Activated CD8-positive, alpha-beta memory T cell treated with anti-CD3 and anti-CD28 coated beads, Interleukin-2, amount 50 U/mL, for 4 hours (primary cell): Measurements from ENCODE around the gene ESYT3.
"Not testable (repeated sequence)": the region's sequence is repeated elsewhere in the genome, so short reads cannot be mapped to it uniquely, and the experiment has no call there.

Source experiments
- DNase-seq: peaks from one replicate; pipeline ENCODE4 v3.0.0-alpha.2; 2020

The ESYT3 gene

DNA sequence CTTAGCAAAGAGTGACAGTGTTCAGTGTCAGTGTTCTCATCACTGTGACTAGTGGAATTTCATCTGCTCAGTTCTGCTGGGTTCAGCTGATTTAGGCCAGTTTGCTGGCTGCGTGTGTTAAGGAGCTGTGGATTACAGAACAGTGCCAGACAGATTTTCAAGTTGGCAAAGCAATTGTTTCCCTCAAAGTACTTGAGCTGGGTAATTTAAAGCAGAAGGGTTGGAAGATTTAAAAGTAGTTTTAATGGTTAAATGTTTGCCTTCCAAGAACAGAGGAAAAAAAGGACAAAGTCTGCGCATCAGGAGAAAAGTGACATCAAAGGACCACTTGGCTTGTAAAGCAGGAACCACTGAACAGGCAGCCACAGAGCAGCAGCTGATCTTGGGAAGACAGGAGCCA, 8.7 kb downstream of the ESYT3 start:
- no peak for DNase-seq

DNA sequence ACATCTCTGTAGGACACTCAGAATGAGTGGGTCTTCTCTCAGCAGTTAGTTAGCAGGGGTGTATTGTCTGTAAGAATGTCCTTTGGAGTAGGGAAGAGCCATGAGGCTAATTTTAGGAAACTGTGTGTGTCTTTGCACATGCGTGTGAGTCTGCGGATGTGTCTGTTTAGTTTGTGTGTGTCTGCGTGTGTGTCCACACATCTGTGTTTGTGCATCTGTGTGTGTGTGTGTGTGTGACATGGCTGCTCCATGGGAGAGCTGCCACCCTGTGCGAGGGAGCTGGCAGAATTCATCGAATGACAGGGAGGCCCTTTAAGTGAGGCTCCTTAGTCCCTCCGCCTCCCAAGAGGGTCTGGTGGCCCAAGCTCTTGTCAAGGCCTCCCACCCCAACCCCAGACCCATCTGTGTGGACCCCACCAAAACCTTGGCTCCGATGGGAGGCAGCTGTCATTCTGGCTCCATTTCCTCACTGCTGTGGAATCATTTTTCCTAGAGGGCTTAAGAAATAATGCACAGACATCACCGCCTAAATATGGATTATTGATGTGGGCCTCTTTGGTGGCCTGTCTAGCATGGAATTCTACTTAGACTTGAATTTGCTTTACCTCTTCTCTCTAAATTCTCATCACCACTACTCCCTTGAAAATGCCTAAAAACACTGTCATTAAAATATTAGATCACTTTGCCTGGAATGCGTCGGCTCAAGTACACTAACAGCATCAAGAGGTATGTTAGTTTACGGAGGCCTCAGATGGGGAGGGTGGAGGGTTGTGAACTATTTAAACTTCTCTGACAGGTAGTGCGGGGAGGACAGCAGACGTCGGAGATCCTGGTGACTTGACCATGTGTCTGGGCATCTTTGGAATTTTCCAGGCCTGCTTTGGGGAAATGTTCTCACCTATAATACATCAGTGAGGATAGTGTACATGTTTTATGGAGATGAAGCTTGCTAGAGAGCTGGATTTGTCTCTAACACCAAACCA, 9.4 kb downstream of the ESYT3 start:
- DNase-seq, result no peak

GRCh38 chr3:138445236-138445635, 10.8 kb downstream of the ESYT3 start:
- DNase-seq, result no peak

DNA sequence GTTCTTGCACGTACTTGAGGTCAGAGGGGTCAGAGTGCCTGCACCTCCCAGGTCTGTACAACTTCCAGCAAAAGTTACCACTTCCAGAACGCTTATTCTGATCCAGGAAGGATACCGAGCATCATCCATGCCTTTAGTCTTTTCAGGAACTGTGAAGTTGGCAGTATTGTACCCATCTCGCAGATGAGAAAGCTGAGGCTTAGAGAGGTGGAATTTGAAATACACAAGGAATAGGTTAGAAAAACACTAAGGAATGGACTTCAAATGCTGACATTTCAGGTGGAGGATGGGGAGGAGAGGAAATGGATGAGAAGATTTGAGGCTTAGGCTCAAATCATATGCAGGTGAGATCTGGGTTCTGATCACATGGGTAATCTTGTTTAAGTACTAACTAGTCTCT, 11.2 kb downstream of the ESYT3 start:
- DNase-seq, result no peak

GRCh38 chr3:138448631-138449030, 14.2 kb downstream of the ESYT3 start:
- no peak for DNase-seq

- DNase-seq, result no peak
Measured at GRCh38 chr3:138449490-138449889, 15.1 kb downstream of the ESYT3 start.

- no peak for DNase-seq
Measured at GRCh38 chr3:138450181-138450580, 15.8 kb downstream of the ESYT3 start.

DNA sequence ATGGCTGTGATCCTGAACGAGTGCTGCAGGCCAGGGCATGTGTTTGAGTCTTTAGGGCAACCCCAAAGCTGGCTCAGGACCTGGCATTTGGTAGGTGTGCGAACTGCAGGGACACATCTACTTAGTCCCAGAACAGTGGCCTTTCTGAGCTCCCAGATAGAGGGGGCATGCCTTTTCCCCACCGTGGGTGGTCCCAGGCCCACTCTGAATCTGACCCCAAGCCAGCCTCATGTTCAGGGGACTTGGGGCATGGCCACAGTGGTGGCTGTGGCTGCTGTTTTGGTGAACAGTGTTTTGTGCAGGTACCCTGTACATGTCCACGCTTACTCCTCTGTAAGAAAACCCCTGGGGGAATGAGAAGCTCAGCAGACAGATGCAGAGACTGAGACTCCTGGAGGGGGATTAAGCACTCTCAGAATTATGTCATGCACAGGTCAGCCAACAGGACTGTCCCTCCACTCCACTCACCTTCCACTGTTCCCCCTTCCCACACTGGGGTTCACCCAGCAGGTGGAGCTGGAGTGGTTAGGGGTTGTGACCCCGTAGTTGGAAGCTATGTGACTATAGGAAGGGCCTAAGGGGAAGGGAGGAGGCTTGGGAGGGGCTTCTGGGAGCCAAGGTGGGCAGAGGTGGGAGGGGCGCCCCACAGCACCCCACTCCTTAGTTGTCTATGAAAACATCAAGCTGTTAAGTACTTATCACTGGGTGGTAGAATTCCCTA, 16.4 kb downstream of the ESYT3 start:
- DNase-seq, result no peak

GRCh38 chr3:138451595-138452162, 17.3 kb downstream of the ESYT3 start:
- DNase-seq, result no peak

DNA sequence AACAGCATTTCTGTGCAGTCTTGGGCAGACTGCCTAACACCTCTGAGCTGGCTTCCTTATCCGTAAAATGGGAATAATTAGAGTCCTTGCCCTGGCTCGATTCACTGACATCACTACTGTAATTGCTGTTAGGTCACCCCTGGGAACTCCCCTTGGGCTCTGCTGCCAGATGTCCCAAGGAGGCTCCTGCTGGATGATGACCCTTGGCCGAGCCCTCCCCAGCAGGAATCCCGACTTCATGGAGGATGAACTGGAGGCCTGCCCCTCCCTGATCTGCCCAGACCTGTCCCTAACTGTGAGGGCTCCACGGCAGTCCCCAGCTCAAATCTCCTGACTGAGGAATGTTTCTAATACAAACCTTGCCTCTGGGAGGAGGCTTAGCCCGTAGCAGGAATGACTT, 18.0 kb downstream of the ESYT3 start:
- DNase-seq, result no peak

- not testable (repeated sequence) for DNase-seq
Measured at GRCh38 chr3:138453940-138454339, 19.5 kb downstream of the ESYT3 start.

DNA sequence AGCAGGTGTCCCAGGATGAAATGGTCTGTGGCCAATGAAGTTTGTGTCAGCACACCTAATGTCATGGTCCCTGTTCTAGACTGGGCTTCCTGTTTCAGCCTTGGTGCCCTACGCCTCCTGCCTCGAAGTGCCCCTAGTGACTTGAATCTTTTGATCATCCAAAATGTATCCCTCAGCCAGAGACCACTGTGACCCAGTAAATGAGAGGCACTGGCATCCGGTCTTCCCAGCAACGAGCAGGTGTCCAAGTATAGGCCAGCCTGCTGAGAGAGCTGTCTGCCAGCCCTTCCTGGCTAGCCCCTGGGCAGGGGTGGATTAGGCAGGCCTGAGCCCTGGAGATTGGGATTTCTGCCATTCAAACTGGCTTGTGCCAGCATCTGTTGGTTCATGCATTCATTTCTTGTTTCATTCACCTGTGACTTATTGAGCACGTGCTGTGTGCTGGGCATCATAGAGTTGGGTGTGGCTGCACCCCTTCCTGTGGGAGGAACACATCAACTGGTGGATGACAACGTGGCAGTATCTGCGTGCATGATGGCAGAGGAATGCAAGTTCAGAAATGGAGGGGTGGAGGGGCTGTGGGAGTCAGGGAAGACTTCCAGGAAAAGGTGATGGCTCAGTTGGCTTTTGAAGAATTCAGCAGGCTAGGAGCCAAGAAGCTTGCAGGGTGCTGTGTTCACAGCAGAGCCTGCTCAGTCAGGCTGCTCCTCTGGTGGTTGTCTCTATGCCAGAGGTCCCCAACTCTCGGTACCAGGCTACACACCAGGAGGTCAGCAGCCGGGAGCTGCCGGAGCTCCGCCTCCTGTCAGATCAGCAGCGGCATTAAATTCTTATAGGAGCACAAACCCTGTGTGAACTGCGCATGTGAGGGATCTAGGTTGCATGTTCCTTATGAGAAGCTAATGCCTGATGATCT, 21.6 kb downstream of the ESYT3 start:
- DNase-seq, result no peak

GRCh38 chr3:138456961-138457862, 22.8 kb downstream of the ESYT3 start:
- no peak for DNase-seq

GRCh38 chr3:138457863-138458735, 23.7 kb downstream of the ESYT3 start:
- DNase-seq, result no peak

GRCh38 chr3:138458774-138459499, 24.5 kb downstream of the ESYT3 start:
- DNase-seq, result no peak

DNA sequence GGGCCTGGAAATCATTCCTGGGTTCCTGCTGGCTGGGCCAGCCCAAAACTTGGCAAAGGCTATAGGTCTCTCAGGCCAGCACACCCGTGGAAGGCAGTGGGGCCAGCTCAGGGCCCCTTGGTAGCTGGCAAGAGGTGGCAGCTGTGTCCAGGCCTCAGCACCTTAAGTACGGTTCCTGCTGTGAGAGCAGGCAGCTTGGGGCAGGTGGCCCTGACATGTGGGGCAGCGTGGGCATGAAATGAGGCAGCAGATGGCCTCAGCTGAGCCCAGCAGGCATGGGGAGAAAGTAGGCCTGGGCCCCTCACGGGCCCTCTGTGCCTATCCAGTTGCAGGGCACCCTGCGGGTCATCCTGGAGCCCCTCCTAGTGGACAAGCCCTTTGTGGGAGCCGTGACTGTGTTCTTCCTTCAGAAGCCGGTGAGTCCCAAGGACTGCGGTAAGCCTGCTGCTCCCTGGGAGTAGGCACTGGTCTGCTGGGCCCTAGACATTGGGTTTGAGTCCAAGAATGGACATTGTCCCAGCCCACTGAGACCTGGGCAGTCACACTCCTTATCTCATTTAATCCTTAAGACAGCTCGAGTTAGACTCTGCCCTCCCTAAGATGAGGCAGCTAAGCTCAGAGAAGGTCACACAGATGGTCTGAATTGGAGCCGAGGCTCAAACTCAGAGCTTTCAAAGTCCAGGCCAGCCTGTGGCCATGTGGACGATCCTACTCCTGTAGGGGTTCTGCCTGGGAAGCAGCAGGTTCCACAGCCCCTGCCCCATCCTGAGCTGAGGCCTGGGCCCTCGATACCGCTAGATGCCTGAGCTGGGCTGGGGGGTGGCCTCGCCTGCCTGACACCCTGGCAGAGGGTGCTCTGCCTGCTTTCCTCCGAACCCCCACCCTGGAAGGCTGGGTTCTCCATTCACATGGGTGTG, 25.5 kb downstream of the ESYT3 start:
- DNase-seq, result no peak

GRCh38 chr3:138460536-138461205, 26.3 kb downstream of the ESYT3 start:
- DNase-seq, result no peak

- no peak for DNase-seq
Measured at GRCh38 chr3:138461246-138461645, 26.8 kb downstream of the ESYT3 start.
